GM12873 (cell line): ENCODE measurements around the gene KNDC1.

Source experiments
- CTCF ChIP-seq: IDR thresholded peaks from 2 replicates; pipeline ENCODE4 v1.5.1; 2012; ENCODE audit warnings: low read depth, mild to moderate bottlenecking, moderate library complexity, low read length, control low read depth; ENCODE audit not compliant: insufficient read depth; ENCODE audit errors: missing control alignments

KNDC1 gene

GRCh38 chr10:133123050-133123745, 36.8 kb upstream of the KNDC1 start:
- no peak for TF ChIP-seq CTCF

DNA sequence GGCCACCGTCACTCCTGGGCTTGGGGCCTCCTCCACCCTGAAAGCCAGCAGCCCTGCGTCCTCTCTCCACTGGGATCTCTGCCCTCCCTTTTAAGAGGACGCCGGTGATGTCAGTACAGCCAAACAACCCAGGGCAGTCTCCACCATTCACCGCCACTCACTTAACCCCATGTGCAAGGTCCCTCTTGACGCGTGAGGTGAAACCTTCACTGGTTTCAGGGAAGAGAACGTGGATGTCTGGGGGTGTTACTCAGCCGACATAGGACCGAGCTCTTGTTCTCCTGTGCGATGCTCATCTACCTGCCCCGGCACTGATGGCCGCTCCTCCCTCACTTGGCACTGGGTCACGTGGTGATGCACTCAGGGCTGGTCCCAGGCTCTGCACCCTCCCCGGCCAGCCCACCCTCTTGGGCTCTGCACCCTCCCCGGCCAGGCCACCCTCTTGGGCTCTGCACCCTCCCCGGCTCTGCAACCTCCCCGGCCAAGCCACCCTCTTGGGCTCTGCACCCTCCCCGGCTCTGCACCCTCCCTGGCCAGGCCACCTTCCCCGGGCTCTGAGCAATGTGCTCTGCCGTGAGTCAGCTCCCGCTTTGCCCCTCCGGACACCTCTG, 36.2 kb upstream of the KNDC1 start:
- no peak for TF ChIP-seq CTCF

- TF ChIP-seq CTCF, result peak; percentile 40
These were observed 35.4 kb upstream of the KNDC1 start for GRCh38 chr10:133124357-133125211.

GRCh38 chr10:133125901-133126300, 34.1 kb upstream of the KNDC1 start:
- TF ChIP-seq CTCF, result no peak

- no peak for TF ChIP-seq CTCF
These were observed 33.4 kb upstream of the KNDC1 start for GRCh38 chr10:133126431-133127290.

- TF ChIP-seq CTCF, result no peak
These were observed 32.5 kb upstream of the KNDC1 start for GRCh38 chr10:133127291-133128125.
